ENCODE measurements around the gene VSIG8.

The VSIG8 gene

DNA sequence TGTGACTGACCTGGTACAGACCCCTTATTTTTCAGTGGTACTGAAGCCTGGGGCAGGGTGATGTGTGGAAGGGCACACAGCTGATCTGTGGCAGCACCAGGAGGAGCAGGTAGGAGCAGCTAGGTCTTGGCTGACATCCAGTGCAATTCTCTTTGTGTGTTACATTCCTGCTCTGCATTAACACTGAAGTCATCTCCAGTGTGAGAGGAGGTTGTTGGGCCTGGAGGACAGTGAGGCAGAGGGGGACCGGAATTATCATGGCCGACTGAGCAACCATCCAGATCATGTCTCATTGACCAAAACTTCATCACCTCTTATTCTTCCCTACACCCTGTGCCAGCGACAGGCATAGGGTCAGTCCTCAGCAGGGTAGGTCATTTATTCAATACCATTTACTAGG lies 34.3 kb downstream of the VSIG8 start:
- TF ChIP-seq, protein P1, sequence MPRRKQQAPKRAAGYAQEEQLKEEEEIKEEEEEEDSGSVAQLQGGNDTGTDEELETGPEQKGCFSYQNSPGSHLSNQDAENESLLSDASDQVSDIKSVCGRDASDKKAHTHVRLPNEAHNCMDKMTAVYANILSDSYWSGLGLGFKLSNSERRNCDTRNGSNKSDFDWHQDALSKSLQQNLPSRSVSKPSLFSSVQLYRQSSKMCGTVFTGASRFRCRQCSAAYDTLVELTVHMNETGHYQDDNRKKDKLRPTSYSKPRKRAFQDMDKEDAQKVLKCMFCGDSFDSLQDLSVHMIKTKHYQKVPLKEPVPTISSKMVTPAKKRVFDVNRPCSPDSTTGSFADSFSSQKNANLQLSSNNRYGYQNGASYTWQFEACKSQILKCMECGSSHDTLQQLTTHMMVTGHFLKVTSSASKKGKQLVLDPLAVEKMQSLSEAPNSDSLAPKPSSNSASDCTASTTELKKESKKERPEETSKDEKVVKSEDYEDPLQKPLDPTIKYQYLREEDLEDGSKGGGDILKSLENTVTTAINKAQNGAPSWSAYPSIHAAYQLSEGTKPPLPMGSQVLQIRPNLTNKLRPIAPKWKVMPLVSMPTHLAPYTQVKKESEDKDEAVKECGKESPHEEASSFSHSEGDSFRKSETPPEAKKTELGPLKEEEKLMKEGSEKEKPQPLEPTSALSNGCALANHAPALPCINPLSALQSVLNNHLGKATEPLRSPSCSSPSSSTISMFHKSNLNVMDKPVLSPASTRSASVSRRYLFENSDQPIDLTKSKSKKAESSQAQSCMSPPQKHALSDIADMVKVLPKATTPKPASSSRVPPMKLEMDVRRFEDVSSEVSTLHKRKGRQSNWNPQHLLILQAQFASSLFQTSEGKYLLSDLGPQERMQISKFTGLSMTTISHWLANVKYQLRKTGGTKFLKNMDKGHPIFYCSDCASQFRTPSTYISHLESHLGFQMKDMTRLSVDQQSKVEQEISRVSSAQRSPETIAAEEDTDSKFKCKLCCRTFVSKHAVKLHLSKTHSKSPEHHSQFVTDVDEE (CRISPR knock-in tag; IDR thresholded peaks at IDR 0.05): no peak
- TF ChIP-seq OSR1 (CRISPR knock-in tag; IDR thresholded peaks at IDR 0.05): no peak
- no peak for TF ChIP-seq ZC3H10 (CRISPR knock-in tag; IDR thresholded peaks at IDR 0.05)
- no peak for TF ChIP-seq ESRRG (CRISPR knock-in tag; IDR thresholded peaks at IDR 0.05)
- no peak for TF ChIP-seq BACH2 (CRISPR knock-in tag; IDR thresholded peaks at IDR 0.05; ENCODE audit: borderline replicate concordance)
- TF ChIP-seq CSDC2 (CRISPR knock-in tag; IDR thresholded peaks at IDR 0.05): no peak
- TF ChIP-seq, protein P2, sequence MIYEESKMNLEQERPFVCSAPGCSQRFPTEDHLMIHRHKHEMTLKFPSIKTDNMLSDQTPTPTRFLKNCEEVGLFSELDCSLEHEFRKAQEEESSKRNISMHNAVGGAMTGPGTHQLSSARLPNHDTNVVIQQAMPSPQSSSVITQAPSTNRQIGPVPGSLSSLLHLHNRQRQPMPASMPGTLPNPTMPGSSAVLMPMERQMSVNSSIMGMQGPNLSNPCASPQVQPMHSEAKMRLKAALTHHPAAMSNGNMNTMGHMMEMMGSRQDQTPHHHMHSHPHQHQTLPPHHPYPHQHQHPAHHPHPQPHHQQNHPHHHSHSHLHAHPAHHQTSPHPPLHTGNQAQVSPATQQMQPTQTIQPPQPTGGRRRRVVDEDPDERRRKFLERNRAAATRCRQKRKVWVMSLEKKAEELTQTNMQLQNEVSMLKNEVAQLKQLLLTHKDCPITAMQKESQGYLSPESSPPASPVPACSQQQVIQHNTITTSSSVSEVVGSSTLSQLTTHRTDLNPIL (CRISPR knock-in tag; IDR thresholded peaks at IDR 0.05; ENCODE audit: low read depth): no peak
- ATAC-seq: no peak

DNA sequence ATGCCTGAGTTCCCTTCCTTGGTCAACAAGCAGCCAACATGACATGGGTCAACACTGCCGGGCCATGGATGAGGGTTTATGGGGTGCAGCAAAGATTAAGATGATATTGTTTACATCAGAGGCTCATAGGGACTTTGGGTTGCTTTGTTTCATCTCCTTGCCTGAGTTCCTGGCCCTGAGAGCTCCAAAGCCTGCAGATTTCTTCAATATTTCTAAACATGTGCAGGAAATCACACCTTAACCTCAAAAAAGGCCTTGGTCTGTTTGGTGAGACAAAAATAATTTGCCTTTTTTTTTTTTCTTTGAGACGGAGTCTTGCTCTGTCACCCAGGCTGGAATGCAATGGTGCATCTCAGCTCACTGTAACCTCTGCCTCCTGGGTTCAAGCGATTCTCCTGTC lies 34.9 kb downstream of the VSIG8 start:
- no peak for ATAC-seq
- TF ChIP-seq, protein P3, sequence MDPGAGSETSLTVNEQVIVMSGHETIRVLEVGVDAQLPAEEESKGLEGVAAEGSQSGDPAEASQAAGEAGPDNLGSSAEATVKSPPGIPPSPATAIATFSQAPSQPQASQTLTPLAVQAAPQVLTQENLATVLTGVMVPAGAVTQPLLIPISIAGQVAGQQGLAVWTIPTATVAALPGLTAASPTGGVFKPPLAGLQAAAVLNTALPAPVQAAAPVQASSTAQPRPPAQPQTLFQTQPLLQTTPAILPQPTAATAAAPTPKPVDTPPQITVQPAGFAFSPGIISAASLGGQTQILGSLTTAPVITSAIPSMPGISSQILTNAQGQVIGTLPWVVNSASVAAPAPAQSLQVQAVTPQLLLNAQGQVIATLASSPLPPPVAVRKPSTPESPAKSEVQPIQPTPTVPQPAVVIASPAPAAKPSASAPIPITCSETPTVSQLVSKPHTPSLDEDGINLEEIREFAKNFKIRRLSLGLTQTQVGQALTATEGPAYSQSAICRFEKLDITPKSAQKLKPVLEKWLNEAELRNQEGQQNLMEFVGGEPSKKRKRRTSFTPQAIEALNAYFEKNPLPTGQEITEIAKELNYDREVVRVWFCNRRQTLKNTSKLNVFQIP (CRISPR knock-in tag; IDR thresholded peaks at IDR 0.05; ENCODE audit: borderline replicate concordance, low read depth): no peak
- TF ChIP-seq, protein P4, sequence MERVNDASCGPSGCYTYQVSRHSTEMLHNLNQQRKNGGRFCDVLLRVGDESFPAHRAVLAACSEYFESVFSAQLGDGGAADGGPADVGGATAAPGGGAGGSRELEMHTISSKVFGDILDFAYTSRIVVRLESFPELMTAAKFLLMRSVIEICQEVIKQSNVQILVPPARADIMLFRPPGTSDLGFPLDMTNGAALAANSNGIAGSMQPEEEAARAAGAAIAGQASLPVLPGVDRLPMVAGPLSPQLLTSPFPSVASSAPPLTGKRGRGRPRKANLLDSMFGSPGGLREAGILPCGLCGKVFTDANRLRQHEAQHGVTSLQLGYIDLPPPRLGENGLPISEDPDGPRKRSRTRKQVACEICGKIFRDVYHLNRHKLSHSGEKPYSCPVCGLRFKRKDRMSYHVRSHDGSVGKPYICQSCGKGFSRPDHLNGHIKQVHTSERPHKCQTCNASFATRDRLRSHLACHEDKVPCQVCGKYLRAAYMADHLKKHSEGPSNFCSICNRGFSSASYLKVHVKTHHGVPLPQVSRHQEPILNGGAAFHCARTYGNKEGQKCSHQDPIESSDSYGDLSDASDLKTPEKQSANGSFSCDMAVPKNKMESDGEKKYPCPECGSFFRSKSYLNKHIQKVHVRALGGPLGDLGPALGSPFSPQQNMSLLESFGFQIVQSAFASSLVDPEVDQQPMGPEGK (CRISPR knock-in tag; IDR thresholded peaks at IDR 0.05; ENCODE audit: borderline replicate concordance): no peak
- TF ChIP-seq ZNF565 (CRISPR knock-in tag; conservative IDR thresholded peaks at IDR 0.05; ENCODE audit: low read depth): no peak
- no peak for TF ChIP-seq ZNF8 (CRISPR knock-in tag; IDR thresholded peaks at IDR 0.05)
- TF ChIP-seq GLIS3 (CRISPR knock-in tag; IDR thresholded peaks at IDR 0.05): no peak
- no peak for TF ChIP-seq BACH2 (CRISPR knock-in tag; IDR thresholded peaks at IDR 0.05; ENCODE audit: borderline replicate concordance)
- TF ChIP-seq TCF4 (CRISPR knock-in tag; IDR thresholded peaks at IDR 0.05; ENCODE audit: borderline replicate concordance): no peak
- TF ChIP-seq ZC3H10 (CRISPR knock-in tag; IDR thresholded peaks at IDR 0.05): no peak
- TF ChIP-seq OSR1 (CRISPR knock-in tag; IDR thresholded peaks at IDR 0.05): no peak
- no peak for TF ChIP-seq TOX (CRISPR knock-in tag; IDR thresholded peaks at IDR 0.05; ENCODE audit: borderline replicate concordance)
- TF ChIP-seq RARB (CRISPR knock-in tag; IDR thresholded peaks at IDR 0.05): no peak
- no peak for TF ChIP-seq ZFP30 (CRISPR knock-in tag; IDR thresholded peaks at IDR 0.05)
- TF ChIP-seq ZFP3 (CRISPR knock-in tag; IDR thresholded peaks at IDR 0.05): no peak
- TF ChIP-seq, protein P5, sequence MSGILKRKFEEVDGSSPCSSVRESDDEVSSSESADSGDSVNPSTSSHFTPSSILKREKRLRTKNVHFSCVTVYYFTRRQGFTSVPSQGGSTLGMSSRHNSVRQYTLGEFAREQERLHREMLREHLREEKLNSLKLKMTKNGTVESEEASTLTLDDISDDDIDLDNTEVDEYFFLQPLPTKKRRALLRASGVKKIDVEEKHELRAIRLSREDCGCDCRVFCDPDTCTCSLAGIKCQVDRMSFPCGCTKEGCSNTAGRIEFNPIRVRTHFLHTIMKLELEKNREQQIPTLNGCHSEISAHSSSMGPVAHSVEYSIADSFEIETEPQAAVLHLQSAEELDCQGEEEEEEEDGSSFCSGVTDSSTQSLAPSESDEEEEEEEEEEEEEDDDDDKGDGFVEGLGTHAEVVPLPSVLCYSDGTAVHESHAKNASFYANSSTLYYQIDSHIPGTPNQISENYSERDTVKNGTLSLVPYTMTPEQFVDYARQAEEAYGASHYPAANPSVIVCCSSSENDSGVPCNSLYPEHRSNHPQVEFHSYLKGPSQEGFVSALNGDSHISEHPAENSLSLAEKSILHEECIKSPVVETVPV (CRISPR knock-in tag; IDR thresholded peaks at IDR 0.05): no peak
- TF ChIP-seq ESRRG (CRISPR knock-in tag; IDR thresholded peaks at IDR 0.05): no peak
- TF ChIP-seq CSDC2 (CRISPR knock-in tag; IDR thresholded peaks at IDR 0.05): no peak
- TF ChIP-seq ARNTL (CRISPR knock-in tag; IDR thresholded peaks at IDR 0.05; ENCODE audit: borderline replicate concordance, low read depth): no peak
- TF ChIP-seq, protein P1 (CRISPR knock-in tag; IDR thresholded peaks at IDR 0.05): no peak
- no peak for TF ChIP-seq SNAI2 (CRISPR knock-in tag; IDR thresholded peaks at IDR 0.05)

All from SK-N-SH treated with all-trans-retinoic acid at 6 μM for 48 hours (cell line).